H9 (cell line): ENCODE data around the gene COA8. TPM values are rescaled to one million over a fixed set of nuclear protein-coding genes. Genes with fewer than 3 reads are reported as not detected.

Experiments used
- DNase-seq: peaks from one replicate; pipeline ENCODE4 v3.0.0-alpha.2; 2017
- H2AFZ ChIP-seq: one replicate; pipeline ENCODE4 v1.6.1; 2013; ENCODE audit warnings: mild to moderate bottlenecking, low read length, control low read depth, moderate library complexity
- H2AK5ac ChIP-seq: 2 replicates; pipeline ENCODE4 v1.6.1; 2013; ENCODE audit warnings: low read length, control low read depth, mixed read lengths; ENCODE audit not compliant: insufficient read length
- H2BK120ac ChIP-seq: one replicate; pipeline ENCODE4 v1.6.1; 2013; ENCODE audit warnings: low read depth, mild to moderate bottlenecking, low read length, control low read depth, inconsistent platforms; ENCODE audit not compliant: poor library complexity, severe bottlenecking
- H2BK12ac ChIP-seq: 2 replicates; pipeline ENCODE4 v1.6.1; 2013; ENCODE audit warnings: low read length, control low read depth, mixed read lengths, low read depth; ENCODE audit not compliant: insufficient read length
- H2BK15ac ChIP-seq: 2 replicates; pipeline ENCODE4 v1.6.1; 2013; ENCODE audit warnings: low read depth, low read length, control low read depth
- H2BK20ac ChIP-seq: one replicate; pipeline ENCODE4 v1.6.1; 2013; ENCODE audit warnings: low read depth, mild to moderate bottlenecking, low read length, control low read depth, inconsistent platforms; ENCODE audit not compliant: poor library complexity, severe bottlenecking
- H2BK5ac ChIP-seq: 2 replicates; pipeline ENCODE4 v1.6.1; 2013; ENCODE audit warnings: low read length, control low read depth, mixed read lengths; ENCODE audit not compliant: insufficient read length
- H3K14ac ChIP-seq: 2 replicates; pipeline ENCODE4 v1.6.1; 2013; ENCODE audit warnings: low read length, control low read depth; ENCODE audit not compliant: insufficient read depth
- H3K18ac ChIP-seq: 2 replicates; pipeline ENCODE4 v1.6.1; 2013; ENCODE audit warnings: low read depth, mild to moderate bottlenecking, mixed read lengths, low read length, control low read depth; ENCODE audit not compliant: insufficient read length
- H3K23ac ChIP-seq: 2 replicates; pipeline ENCODE4 v1.6.1; 2013; ENCODE audit warnings: low read length, control low read depth, mixed read lengths, low read depth; ENCODE audit not compliant: insufficient read length
- H3K23me2 ChIP-seq: 2 replicates; pipeline ENCODE4 v1.6.1; 2013; ENCODE audit warnings: low read depth, mild to moderate bottlenecking, mixed read lengths, low read length, control low read depth; ENCODE audit not compliant: insufficient read length, poor library complexity, severe bottlenecking
- H3K27ac ChIP-seq: 2 replicates; pipeline ENCODE4 v1.5.1; 2013; ENCODE audit warnings: low read length, control low read depth, mixed read lengths, low read depth; ENCODE audit not compliant: insufficient read length
- H3K27me3 ChIP-seq: 2 replicates; pipeline ENCODE4 v1.6.1; 2013; ENCODE audit warnings: low read length, control low read depth, inconsistent platforms; ENCODE audit not compliant: insufficient read depth
- H3K4ac ChIP-seq: 2 replicates; pipeline ENCODE4 v1.6.1; 2013; ENCODE audit warnings: low read depth, mild to moderate bottlenecking, control low read depth, inconsistent platforms, low read length, moderate library complexity
- H3K4me1 ChIP-seq: 2 replicates; pipeline ENCODE4 v1.6.1; 2013; ENCODE audit warnings: low read length, control low read depth, inconsistent platforms; ENCODE audit not compliant: insufficient read depth
- H3K4me2 ChIP-seq: 2 replicates; pipeline ENCODE4 v1.6.1; 2013; ENCODE audit warnings: low read length, control low read depth, mixed read lengths; ENCODE audit not compliant: insufficient read length, insufficient read depth
- H3K56ac ChIP-seq: 2 replicates; pipeline ENCODE4 v1.6.1; 2013; ENCODE audit warnings: low read depth, mild to moderate bottlenecking, mixed read lengths, low read length, control low read depth; ENCODE audit not compliant: insufficient read length
- H3K79me1 ChIP-seq: 2 replicates; pipeline ENCODE4 v1.6.1; 2013; ENCODE audit warnings: low read depth, mild to moderate bottlenecking, moderate library complexity, low read length, control low read depth, inconsistent platforms; ENCODE audit not compliant: insufficient read depth, poor library complexity, severe bottlenecking
- H3K79me2 ChIP-seq: 2 replicates; pipeline ENCODE4 v1.6.1; 2013; ENCODE audit warnings: low read length, control low read depth, inconsistent platforms; ENCODE audit not compliant: insufficient read depth
- H3K9ac ChIP-seq: 2 replicates; pipeline ENCODE4 v1.6.1; 2013; ENCODE audit warnings: low read length, control low read depth, mixed read lengths; ENCODE audit not compliant: insufficient read length; ENCODE audit errors: extremely low read depth
- H3K9me3 ChIP-seq: one replicate; pipeline ENCODE4 v1.6.1; 2013; ENCODE audit warnings: low read depth, low read length, inconsistent platforms; ENCODE audit not compliant: control insufficient read depth
- H3T11ph ChIP-seq: one replicate; pipeline ENCODE4 v1.6.1; 2013; ENCODE audit warnings: mild to moderate bottlenecking, low read length, control low read depth, inconsistent platforms
- H4K20me1 ChIP-seq: one replicate; pipeline ENCODE4 v1.6.1; 2013; ENCODE audit not compliant: control insufficient read depth, insufficient read length, insufficient read depth
- H4K5ac ChIP-seq: 2 replicates; pipeline ENCODE4 v1.6.1; 2013; ENCODE audit warnings: low read depth, mild to moderate bottlenecking, mixed read lengths, low read length, control low read depth; ENCODE audit not compliant: insufficient read length
- H4K8ac ChIP-seq: replicated peaks from 2 replicates; pipeline ENCODE4 v1.6.1; 2013; ENCODE audit warnings: low read length, control low read depth, mixed read lengths, low read depth; ENCODE audit not compliant: insufficient read length
- H4K91ac ChIP-seq: 2 replicates; pipeline ENCODE4 v1.6.1; 2013; ENCODE audit warnings: low read depth, mild to moderate bottlenecking, moderate library complexity, mixed read lengths, low read length, control low read depth; ENCODE audit not compliant: insufficient read length
- H3K27ac Mint-ChIP-seq, 3 experiments: 2 replicates in 2 of 3; 3 replicates in 1 of 3; pipeline ENCODE4 v1.8.0; 2020 to 2021; ENCODE audit warnings: mixed read lengths in 3 of 3, mild to moderate bottlenecking in 1 of 3, moderate library complexity in 1 of 3
- H3K27me3 Mint-ChIP-seq: 2 replicates; pipeline ENCODE4 v1.8.0; 2021; ENCODE audit warnings: low read depth, mild to moderate bottlenecking, moderate library complexity, mixed read lengths
- H3K36me3 Mint-ChIP-seq, 3 experiments: 2 replicates in 2 of 3; 3 replicates in 1 of 3; pipeline ENCODE4 v1.8.0; 2020 to 2021; ENCODE audit warnings: low read depth in 3 of 3, mixed read lengths in 3 of 3; ENCODE audit not compliant: insufficient read depth in 1 of 3
- H3K4me1 Mint-ChIP-seq, 2 experiments: 2 replicates each; pipeline ENCODE4 v1.8.0; 2020; ENCODE audit warnings: mixed read lengths in 2 of 2
- H3K4me3 Mint-ChIP-seq, 2 experiments: 2 replicates in 1 of 2; 3 replicates in 1 of 2; pipeline ENCODE4 v1.8.0; 2020 to 2021; ENCODE audit warnings: mild to moderate bottlenecking in 2 of 2, mixed read lengths in 2 of 2, moderate library complexity in 1 of 2
- H3K9me3 Mint-ChIP-seq, 2 experiments: 2 replicates in 1 of 2; 3 replicates in 1 of 2; pipeline ENCODE4 v1.8.0; 2020; ENCODE audit warnings: mild to moderate bottlenecking in 2 of 2, mixed read lengths in 2 of 2, moderate library complexity in 1 of 2
- CTCF ChIP-seq: fragments of 200-600 bp; sonication (generic); conservative IDR thresholded peaks from 3 replicates; pipeline ENCODE4 v1.8.0; 2021; ENCODE audit warnings: antibody characterized with exemption, mild to moderate bottlenecking
- WGBS: extraction: QIAGEN DNeasy Blood & Tissue Kit; methylation state at CpG from one replicate; pipeline ENCODE4 v1.1.7; 2013; ENCODE audit warnings: missing lambda C conversion rate, low lambda C conversion rate, mixed read lengths; ENCODE audit not compliant: insufficient read length; ENCODE audit errors: extremely low coverage; 5-methylcytosine and 5-hydroxymethylcytosine counted together
- total RNA-seq: library from RNA; stranded (reverse); gene quantifications from 2 replicates; pipeline ENCODE4 v1.2.1, GENCODE V29; 2021

COA8 gene
- total RNA-seq, 1 experiment from 2014 or later = 45.5 TPM

GRCh38 chr14:103581206-103581605, 18.4 kb downstream of the COA8 start:
- Mint-ChIP-seq H3K9me3 (no peaks in the 10 kb centered on the region), H3K27me3 (no peaks in the 10 kb centered on the region; the same call in 1 of the 2 replicates), H3K27ac (peak overlapping the region in 1 of 3 experiments; percentile 75; a peak in 1 of 7 replicates), H3K4me3 (no peak overlapping the region), H3K4me1 (peaks cover 6 to 7% of the 10 kb centered on the region in 2 experiments), H3K36me3 (peaks cover 20 to 45% (median 26%) of the 10 kb centered on the region in 3 experiments)
- no peak overlapping the region for H3K9ac ChIP-seq
- no peak overlapping the region for H4K5ac ChIP-seq
- DNase-seq = no peak
- H3K4ac ChIP-seq = no peak overlapping the region
- no peak overlapping the region for H3K56ac ChIP-seq
- H3K18ac ChIP-seq = no peak overlapping the region
- no peak overlapping the region for H4K8ac ChIP-seq
- no peak overlapping the region for H3K23ac ChIP-seq
- H3K27ac ChIP-seq = no peak overlapping the region
- H2BK15ac ChIP-seq = no peak overlapping the region
- H2BK12ac ChIP-seq = no peak overlapping the region
- no peaks in the 10 kb centered on the region for H3K4me1 ChIP-seq
- H4K20me1 ChIP-seq = no peaks in the 10 kb centered on the region
- no peak overlapping the region for H2BK20ac ChIP-seq
- H2BK5ac ChIP-seq = no peak overlapping the region
- no peak overlapping the region for H3T11ph ChIP-seq
- TF ChIP-seq CTCF = no peak
- H3K79me2 ChIP-seq = no peaks in the 10 kb centered on the region
- WGBS = no CpG with 5 or more reads among the region's 11 CpGs
- no peaks in the 10 kb centered on the region for H3K9me3 ChIP-seq
- H3K4me2 ChIP-seq = no peak overlapping the region
- no peak overlapping the region for H4K91ac ChIP-seq
- no peak overlapping the region for H3K14ac ChIP-seq
- H2AFZ ChIP-seq = no peak overlapping the region
- no peak overlapping the region for H2BK120ac ChIP-seq
- H3K79me1 ChIP-seq = no peaks in the 10 kb centered on the region
- no peaks in the 10 kb centered on the region for H3K27me3 ChIP-seq
- H3K23me2 ChIP-seq = no peaks in the 10 kb centered on the region
- H2AK5ac ChIP-seq = no peak overlapping the region
